Measurements from ENCODE around the gene TBC1D12.
"Not testable (repeated sequence)": the region's sequence is repeated elsewhere in the genome, so short reads cannot be mapped to it uniquely, and the experiment has no call there.

TBC1D12 gene

DNA sequence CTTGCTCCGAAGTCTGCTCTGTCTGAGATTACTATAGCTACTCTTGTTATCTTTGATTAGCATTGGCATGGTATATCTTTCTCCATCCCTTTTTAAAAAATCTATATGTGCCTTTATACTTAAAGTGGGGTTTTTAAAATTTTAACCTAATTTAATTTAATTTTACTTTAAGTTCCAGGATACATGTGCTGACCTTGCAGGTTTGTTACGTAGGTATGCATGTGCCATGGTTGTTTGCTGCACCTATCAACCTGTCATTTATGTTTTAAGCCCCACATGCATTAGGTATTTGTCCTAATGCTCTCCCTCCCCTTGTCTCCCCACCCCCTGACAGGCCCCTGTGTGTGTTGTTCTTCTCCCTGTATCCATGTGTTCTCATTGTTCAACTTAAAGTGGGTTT lies 54.6 kb downstream of the TBC1D12 start:
- DNase-seq (ENCODE audit: low read depth): no peak

DNA sequence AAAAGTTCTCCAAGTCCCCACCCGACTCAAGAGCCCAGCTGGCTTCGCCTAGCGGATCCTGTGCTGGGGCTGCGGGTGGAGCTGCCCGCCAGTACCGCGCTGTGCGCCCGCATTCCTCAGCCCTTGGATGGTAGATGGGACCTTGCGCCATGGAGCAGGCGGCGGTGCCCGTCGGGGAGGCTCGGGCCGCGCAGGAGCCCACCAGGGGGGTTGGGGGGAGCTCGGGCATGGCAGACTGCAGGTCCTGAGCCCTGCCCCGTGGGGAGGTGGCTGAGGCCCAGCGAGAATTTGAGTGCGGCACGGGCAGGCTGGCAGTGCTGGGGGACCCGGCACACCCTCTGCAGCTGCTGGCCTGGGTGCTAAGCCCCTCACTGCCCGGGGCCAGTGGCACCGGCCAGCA lies 57.0 kb downstream of the TBC1D12 start:
- no peak for DNase-seq (ENCODE audit: low read depth)

DNA sequence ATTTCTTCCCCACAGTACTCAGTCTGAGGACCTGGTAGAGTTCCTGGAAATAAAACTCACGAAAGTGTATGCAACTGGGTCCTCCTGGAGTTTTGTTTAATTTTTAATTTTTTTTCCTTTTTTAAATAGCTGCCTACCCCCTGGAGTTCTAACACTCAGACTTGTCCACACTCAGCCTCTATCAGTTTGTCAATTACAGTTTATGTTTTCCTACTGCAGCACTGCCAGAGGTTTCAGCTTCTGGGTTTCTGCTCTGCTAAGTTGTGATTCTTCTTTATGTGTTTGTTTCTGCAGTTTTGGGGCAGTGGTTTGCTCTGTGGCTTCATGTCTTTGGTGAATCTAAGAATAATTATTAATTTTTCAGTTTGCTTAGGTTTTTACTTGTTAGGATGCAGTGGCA lies 59.2 kb downstream of the TBC1D12 start:
- no peak for DNase-seq (ENCODE audit: low read depth)

DNA sequence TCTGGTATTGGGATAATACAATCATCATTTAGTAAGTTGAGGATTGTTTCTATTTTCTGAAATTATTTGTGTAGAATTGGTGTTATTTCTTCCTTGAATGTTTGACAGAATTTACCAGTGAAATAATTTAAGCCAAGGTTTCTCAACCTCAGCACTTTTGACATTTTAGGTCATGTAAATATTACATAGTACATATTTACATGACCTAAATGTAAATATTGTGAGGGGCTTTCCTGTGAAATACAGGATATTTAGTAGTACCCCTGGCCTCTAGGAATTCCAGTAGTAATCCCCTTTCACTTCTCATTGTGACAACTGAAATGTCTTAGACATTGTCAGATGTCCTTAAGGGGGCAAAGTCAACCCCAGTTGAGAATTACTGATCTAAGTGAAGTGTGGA lies 59.8 kb downstream of the TBC1D12 start:
- no peak for DNase-seq (ENCODE audit: low read depth)

DNA sequence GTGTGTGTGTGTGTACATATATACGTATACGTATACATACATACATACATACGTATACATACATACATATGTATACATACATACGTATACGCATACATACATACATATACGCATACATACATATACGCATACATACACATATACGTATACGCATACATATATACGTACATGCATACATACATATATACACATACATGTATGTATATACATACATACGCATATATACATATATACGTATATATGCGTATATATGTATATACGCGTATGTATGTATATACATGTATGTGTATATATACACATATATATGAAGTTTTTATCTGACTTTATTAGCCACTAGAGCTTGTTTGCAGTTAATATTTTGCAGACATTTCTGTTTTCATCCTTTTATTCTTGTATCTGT lies 63.3 kb downstream of the TBC1D12 start:
- no peak for DNase-seq (ENCODE audit: low read depth)

DNA sequence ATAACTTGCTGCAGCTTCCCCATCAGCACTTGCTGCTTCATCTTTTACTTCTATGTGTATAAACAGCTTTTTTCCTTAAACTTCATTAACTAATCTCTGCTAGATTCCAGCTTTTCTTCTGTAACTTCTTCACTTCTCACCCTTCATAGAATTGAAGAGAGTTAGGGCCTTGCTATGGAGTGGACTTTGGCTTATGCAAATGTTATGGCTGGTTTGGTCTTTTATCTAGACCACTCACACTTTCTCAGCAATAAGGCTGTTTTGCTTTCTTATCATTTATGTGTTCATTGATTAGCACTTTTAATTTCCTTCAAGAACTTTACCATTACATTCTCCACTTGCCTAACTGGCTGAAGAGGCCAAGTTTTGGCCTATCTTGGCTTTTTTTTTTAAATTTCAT lies 79.1 kb downstream of the TBC1D12 start:
- no peak for DNase-seq (ENCODE audit: low read depth)

DNA sequence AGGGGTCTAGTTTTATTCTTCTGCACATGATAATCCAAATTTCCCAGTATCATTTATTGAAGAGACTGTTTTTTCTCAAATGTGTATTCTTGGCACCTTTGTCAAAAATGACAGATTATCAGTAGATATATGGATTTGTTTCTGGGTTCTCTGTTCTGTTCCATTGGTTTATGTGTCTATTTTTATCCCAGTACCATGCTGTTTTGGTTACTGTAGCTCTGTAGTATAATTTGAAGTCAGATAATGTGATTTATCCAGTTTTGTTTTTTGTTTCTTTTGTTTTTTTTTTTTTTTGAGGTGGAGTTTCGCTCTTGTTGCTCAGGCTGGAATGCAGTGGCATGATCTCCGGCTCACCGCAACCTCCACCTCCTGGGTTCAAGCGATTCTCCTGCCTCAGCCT lies 81.6 kb downstream of the TBC1D12 start:
- no peak for DNase-seq (ENCODE audit: low read depth)

DNA sequence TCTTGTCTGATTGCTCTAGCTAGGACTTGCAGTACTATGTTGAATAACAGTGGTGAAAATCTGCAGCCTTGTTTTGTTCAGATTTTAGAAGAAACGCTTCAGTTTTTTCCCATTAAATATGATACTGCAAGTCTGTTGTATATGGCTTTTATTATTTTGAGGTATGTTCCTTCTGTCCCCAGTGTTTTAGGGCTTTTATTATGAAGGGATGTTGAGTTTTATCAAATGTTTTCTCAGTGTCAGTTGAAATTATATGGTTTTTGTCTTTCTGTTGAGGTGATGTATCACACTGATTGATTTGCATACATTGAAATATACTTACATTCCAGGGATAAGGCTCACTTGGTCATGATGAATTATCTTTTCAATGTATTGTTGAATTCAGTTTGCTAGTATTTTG lies 82.8 kb downstream of the TBC1D12 start:
- DNase-seq (ENCODE audit: low read depth): no peak

DNA sequence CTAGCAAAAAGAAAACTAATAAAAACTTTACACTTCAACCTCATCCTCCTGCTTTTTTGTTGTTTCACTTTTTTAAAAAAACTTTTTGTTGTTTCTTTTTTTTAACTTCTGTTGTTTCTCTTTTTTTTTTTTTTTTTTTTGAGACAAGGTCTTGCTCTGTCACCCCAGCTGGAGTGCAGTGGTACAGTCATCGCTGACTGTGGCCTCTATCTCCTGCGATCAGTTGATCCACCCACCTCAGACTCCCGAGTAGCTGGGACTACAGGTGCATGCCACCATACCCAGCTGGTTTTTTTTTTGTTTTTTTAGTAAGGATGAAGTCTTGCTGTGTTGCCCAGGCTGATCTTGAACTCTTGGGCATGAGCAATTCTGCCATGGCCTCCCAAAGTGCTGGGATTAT lies 85.2 kb downstream of the TBC1D12 start:
- DNase-seq (ENCODE audit: low read depth): no peak

DNA sequence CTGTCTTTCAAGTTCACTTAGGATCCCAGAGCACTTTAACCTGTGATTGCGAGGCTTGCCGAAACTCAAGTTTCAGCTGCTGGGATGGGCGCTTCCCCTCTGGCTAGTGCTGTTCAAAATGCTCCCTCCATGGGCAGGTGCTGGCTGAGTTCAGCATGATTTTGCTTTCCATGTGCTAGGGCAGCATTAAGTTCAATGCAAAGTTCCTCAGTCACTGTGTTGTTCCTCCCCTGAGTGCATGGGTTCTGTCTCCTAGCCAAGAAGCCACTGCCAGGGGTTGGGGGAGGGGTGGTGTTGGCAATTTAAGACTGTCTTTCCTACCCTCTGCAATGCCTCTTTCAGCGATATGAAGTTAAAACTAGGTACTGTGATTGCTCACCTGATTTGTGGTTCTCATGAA lies 86.8 kb downstream of the TBC1D12 start:
- no peak for DNase-seq (ENCODE audit: low read depth)

DNA sequence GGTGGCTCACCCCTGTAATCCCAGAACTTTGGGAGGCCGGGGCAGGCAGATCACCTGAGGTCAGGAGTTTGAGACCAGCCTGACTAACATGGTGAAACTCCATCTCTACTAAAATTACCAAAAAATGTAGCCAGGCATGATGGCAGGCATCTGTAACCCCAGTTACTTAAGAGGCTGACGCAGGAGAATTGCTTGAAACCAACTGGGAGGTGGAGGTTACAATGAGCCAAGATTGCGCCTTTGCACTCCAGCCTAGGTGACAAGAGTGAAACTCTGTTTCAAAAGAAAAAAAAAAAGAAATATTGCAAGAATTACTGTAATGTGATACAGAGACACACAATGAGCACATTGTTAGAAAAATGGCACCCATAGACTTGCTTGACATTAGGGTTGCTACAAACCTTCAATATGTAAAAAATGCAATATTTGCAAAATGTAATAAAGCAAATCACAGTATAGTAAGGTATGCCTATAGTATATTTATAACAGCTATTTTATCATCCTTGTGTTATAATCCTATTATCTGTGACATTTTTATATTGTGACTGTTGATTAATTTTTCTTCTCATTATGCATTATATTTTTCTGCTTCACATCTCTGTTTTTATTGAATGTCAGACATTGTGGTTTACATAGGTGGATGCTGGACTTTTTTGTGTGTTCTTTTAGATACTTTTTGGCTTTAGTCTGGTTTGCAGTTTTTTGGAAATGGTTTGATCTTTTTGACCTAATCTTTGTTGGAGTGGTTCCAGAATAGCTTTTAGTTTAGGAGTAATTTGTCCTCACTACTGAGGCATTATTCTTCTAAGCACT lies 87.8 kb downstream of the TBC1D12 start:
- no peak for DNase-seq (ENCODE audit: low read depth)

DNA sequence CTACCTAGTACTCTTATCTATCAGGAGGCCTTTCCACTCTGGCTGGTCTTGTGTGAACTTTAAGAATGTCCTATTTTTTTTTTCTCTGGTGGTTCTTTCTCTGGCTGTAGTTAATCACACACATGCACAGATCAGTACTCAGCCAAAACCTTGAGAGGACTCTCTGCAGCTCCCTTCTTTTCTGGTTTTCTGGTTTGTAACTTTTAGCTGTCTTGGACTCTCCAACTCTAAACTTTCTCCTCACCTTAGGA lies 88.4 kb downstream of the TBC1D12 start:
- DNase-seq (ENCODE audit: low read depth): no peak

DNA sequence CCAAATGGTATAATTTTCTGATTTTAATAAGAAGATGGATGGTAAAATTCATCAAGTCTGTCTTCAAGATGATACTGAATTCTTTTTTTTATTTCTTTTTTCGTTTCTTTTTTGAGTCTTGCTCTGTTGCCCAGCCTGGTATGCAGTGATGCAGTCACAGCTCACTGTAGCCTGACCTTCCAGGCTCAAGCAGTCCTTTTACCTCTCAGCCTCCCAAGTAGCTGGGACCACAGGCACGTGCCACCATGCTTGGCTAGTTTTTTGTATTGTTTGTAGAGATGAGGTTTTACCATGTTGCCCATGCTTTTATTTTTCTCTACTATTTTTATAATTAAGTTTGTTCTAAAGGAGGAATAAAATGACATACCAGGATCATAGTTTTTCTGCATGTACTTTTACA lies 91.1 kb downstream of the TBC1D12 start:
- no peak for DNase-seq (ENCODE audit: low read depth)

DNA sequence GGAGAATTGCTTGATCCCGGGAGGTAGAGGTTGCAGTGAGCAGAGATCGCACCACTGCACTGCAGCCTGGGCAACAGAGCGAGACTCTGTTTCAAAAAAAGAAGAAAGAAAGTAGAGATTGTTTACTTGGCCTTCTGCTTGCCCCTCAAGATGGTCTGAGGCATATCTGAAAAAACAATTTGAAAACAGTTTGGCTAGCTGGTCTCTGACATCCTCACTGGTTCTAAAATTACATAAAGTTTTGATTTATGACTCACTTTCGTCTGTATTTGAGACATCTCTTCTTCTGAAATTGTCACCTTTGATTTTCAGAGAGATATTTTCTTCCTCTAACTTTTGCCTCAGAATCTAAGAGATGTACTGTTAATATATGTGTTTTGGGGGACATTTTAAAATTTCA lies 93.7 kb downstream of the TBC1D12 start:
- no peak for DNase-seq (ENCODE audit: low read depth)

DNA sequence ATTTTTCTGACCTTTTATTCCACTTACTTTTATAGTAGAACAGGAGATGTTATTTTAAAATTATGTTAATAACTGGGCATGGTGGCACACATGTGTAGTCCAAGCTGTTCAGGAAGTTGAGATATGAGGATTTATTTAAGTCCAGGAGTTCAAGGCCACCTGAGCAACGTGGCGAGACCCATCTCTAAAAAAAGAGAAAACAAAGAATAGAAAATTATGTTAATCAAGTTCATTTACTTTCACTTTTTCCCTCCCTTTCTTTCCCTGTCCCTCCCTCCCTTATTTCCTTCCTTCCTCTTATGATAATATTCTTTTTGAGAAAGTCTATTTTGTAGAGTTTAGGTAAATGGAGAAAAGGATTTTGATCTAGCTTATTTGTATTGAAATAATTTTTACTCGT lies 94.3 kb downstream of the TBC1D12 start:
- no peak for DNase-seq (ENCODE audit: low read depth)

DNA sequence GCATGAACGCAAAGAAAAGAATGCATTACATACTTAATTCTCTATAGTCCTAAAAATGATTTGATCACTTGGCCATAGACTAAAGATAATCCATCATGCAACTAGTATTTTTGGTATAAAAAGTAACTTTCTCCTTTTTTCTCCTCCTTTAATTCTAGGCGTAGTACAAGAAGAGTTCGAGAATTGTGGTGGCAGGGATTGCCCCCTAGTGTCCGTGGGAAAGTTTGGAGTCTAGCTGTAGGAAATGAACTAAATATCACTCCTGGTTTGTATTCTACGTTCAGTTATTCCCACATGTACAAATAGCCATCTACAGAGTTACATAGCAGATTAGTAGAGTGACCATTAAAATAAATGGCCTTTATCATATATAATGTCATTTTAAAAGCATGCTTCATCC lies 97.7 kb downstream of the TBC1D12 start:
- no peak for DNase-seq (ENCODE audit: low read depth)

DNA sequence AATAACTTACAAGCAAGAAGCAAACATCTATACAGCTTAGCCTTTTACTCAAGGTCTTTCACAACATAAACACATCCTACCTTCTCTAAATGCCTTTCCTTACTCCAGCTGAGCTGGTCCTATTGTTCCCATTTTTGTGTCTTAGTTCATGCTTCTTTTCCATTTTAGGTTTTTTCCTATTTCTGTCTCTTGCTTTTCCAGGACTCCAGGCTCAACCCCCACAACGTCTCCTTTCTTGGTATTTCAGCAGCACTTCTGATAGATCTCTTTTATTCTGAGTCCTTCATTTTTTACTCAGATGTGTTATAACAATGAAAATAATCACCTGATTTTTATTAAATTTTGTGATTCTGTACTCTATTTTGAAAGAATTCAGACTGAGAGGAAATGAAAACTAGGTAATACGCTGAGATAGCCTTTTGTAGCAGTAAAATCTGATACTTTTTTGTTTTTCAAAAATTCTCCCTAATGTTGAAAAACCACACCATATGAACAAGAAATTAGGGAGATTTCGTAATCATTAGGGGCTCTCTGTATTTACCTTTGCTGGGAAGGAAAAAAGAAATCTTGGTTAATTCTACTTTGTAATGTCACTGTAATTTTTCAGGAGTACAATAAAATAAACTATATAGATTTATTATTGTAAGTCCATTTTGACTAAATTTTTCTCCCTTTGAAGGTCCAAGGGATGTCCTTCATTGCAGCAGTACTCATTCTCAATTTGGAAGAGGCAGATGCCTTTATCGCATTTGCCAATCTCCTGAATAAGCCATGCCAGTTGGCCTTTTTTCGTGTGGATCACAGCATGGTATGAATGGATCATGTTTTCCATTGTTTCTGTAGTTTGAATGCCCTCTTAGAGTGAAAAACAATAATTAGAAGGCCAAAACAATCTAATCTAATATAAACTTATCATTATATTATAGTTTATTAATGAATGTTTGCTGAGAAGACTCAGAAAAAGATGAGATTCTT lies 119.2 kb downstream of the TBC1D12 start:
- DNase-seq (ENCODE audit: low read depth): no peak

DNA sequence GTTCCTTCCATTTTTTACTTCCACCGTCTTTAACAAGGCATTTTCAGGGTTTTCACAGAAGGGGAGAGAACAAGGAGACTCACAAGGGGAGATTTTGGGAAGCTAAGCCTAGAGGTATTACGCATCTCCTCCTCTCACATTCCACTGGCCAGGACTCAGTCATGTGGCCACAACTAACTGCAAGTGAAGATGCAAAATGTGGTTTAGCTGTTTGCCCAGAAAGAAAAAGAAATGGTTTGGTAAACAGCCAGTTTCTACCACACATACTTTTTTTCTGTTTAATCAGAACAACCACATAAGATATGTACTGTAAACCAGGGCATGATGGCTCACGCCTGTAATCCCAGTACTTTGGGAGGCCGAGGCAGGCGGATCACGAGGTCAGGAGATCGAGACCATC lies 121.8 kb downstream of the TBC1D12 start:
- DNase-seq (ENCODE audit: low read depth): no peak

DNA sequence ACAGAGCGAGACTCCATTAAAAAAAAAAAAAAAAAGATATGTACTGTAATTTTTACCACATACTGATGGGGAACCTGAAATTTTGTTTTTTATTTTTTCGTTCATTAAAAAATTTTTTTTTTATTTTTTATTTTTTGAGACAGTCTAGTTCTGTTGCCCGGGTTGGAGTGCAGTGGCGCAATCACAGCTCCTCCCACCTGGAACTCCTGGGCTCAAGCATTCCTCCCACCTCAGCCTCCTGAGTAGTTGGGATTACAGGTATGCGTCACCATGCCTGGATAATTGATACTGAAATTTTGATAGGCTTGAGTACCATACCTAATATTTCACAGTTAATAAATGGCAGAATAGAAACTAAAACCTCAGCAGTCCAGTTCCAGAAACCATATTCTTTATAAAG lies 122.4 kb downstream of the TBC1D12 start:
- no peak for DNase-seq (ENCODE audit: low read depth)

DNA sequence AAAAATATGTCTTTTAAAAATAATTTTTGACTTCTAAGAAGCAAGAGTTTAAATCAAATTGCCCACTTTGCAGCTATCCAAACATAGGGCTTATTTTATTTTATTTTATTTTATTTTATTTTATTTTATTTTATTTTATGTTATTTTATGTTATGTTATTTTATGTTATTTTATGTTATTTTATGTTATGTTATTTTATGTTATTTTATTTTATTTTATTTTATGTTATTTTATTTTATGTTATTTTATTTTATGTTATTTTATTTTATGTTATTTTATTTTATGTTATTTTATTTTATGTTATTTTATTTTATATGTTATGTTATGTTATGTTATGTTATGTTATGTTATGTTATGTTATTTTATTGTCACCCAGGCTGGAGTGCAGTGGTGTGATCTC lies 129.2 kb downstream of the TBC1D12 start:
- not testable (repeated sequence) for DNase-seq (ENCODE audit: low read depth)

DNA sequence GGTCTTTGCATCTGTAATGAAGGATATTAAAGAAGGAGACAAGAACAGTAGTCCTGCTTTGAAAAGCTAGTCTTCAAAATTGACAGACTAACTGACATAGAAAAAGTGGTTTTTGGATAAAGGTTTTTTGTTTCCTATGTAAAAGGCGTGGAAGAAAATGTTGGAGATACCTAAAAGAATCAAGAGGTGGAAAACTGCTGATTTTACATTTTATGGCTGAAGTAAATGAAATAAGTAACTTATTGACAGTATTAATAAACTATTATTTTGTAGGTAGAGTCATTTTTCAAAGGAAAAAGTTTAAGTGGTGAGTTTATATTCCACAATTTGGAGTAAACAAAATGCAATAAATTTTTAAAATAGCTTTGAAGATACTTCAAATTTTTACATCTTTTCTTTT lies 130.7 kb downstream of the TBC1D12 start:
- no peak for DNase-seq (ENCODE audit: low read depth)

DNA sequence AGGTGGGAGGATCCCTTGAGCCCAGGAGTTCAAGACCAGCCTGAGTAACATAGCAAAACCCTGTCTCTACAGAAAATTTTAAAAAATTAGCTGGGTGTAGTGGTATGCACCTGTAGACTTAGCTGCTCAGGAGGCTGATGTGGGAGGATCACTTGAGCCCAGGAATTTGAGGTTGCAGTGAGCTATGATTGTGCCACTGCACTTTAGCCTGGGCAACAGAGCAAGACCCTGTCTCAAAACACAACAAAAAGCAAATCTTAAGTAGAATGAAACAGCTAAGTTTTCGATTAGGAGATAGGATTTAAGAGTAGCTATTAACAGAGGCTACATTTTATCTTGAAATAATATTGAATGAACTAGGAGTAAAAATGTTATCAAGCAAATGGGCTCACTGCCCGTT lies 139.9 kb downstream of the TBC1D12 start:
- DNase-seq (ENCODE audit: low read depth): not testable (repeated sequence)

DNA sequence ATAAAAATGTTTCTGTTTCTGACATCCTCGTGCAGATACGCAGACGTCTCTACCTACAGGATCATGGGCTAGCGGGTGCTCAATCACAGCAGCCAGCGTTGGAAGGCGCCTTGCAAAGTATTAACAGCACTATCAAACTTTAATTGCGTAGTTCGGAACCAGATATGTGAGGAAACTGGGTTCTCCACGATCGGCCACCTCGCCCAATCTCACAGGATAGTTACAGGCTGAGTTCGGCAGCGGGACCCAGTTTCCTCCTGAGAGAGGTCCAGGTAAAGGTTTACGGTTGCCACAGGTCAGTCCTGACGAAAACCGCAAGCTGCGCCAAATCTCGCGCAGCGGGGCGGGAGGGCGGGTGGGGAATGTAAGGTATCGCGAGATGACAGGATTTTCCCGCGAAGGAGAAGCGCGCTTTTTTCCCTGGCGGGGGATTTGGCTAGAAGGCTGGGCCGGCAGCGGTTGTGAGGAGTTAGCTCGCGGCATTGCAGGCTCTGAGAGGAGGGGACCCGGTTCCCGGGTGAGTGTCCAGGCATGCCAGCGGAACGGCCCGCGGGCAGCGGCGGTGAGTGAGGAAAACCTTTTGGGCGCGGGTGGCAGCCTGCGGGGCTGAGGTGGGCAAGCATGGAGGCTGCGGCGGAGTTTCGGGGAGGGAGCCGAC lies 143.2 kb downstream of the TBC1D12 start, which contains the start of gene HELLS:
HELLS (plus strand) TSS at position 398 of the 658 bp plus-strand sequence; CDS start at position 532, 134 bp downstream.
- peak; percentile 75 for DNase-seq (ENCODE audit: low read depth)

Measured in activated T-cell treated with anti-CD3 and anti-CD28 coated beads for 24 hours (primary cell).